H9 (cell line): ENCODE measurements around the gene AHDC1. TPM values are rescaled to one million over a fixed set of nuclear protein-coding genes. Genes with fewer than 3 reads are reported as not detected.
A peak's percentile ranks its signal among the peaks of the same experiment; 100 is the strongest.

Experiments used
- DNase-seq: peaks from one replicate; pipeline ENCODE4 v3.0.0-alpha.2; 2017
- H2AFZ ChIP-seq: one replicate; pipeline ENCODE4 v1.6.1; 2013; ENCODE audit warnings: mild to moderate bottlenecking, low read length, control low read depth, moderate library complexity
- H2AK5ac ChIP-seq: 2 replicates; pipeline ENCODE4 v1.6.1; 2013; ENCODE audit warnings: low read length, control low read depth, mixed read lengths; ENCODE audit not compliant: insufficient read length
- H2BK120ac ChIP-seq: one replicate; pipeline ENCODE4 v1.6.1; 2013; ENCODE audit warnings: low read depth, mild to moderate bottlenecking, low read length, control low read depth, inconsistent platforms; ENCODE audit not compliant: poor library complexity, severe bottlenecking
- H2BK12ac ChIP-seq: 2 replicates; pipeline ENCODE4 v1.6.1; 2013; ENCODE audit warnings: low read length, control low read depth, mixed read lengths, low read depth; ENCODE audit not compliant: insufficient read length
- H2BK15ac ChIP-seq: 2 replicates; pipeline ENCODE4 v1.6.1; 2013; ENCODE audit warnings: low read depth, low read length, control low read depth
- H2BK20ac ChIP-seq: one replicate; pipeline ENCODE4 v1.6.1; 2013; ENCODE audit warnings: low read depth, mild to moderate bottlenecking, low read length, control low read depth, inconsistent platforms; ENCODE audit not compliant: poor library complexity, severe bottlenecking
- H2BK5ac ChIP-seq: 2 replicates; pipeline ENCODE4 v1.6.1; 2013; ENCODE audit warnings: low read length, control low read depth, mixed read lengths; ENCODE audit not compliant: insufficient read length
- H3K14ac ChIP-seq: 2 replicates; pipeline ENCODE4 v1.6.1; 2013; ENCODE audit warnings: low read length, control low read depth; ENCODE audit not compliant: insufficient read depth
- H3K18ac ChIP-seq: 2 replicates; pipeline ENCODE4 v1.6.1; 2013; ENCODE audit warnings: low read depth, mild to moderate bottlenecking, mixed read lengths, low read length, control low read depth; ENCODE audit not compliant: insufficient read length
- H3K23ac ChIP-seq: 2 replicates; pipeline ENCODE4 v1.6.1; 2013; ENCODE audit warnings: low read length, control low read depth, mixed read lengths, low read depth; ENCODE audit not compliant: insufficient read length
- H3K23me2 ChIP-seq: 2 replicates; pipeline ENCODE4 v1.6.1; 2013; ENCODE audit warnings: low read depth, mild to moderate bottlenecking, mixed read lengths, low read length, control low read depth; ENCODE audit not compliant: insufficient read length, poor library complexity, severe bottlenecking
- H3K27ac ChIP-seq: 2 replicates; pipeline ENCODE4 v1.5.1; 2013; ENCODE audit warnings: low read length, control low read depth, mixed read lengths, low read depth; ENCODE audit not compliant: insufficient read length
- H3K27me3 ChIP-seq: 2 replicates; pipeline ENCODE4 v1.6.1; 2013; ENCODE audit warnings: low read length, control low read depth, inconsistent platforms; ENCODE audit not compliant: insufficient read depth
- H3K4ac ChIP-seq: 2 replicates; pipeline ENCODE4 v1.6.1; 2013; ENCODE audit warnings: low read depth, mild to moderate bottlenecking, control low read depth, inconsistent platforms, low read length, moderate library complexity
- H3K4me1 ChIP-seq: 2 replicates; pipeline ENCODE4 v1.6.1; 2013; ENCODE audit warnings: low read length, control low read depth, inconsistent platforms; ENCODE audit not compliant: insufficient read depth
- H3K4me2 ChIP-seq: 2 replicates; pipeline ENCODE4 v1.6.1; 2013; ENCODE audit warnings: low read length, control low read depth, mixed read lengths; ENCODE audit not compliant: insufficient read length, insufficient read depth
- H3K56ac ChIP-seq: 2 replicates; pipeline ENCODE4 v1.6.1; 2013; ENCODE audit warnings: low read depth, mild to moderate bottlenecking, mixed read lengths, low read length, control low read depth; ENCODE audit not compliant: insufficient read length
- H3K79me1 ChIP-seq: 2 replicates; pipeline ENCODE4 v1.6.1; 2013; ENCODE audit warnings: low read depth, mild to moderate bottlenecking, moderate library complexity, low read length, control low read depth, inconsistent platforms; ENCODE audit not compliant: insufficient read depth, poor library complexity, severe bottlenecking
- H3K79me2 ChIP-seq: 2 replicates; pipeline ENCODE4 v1.6.1; 2013; ENCODE audit warnings: low read length, control low read depth, inconsistent platforms; ENCODE audit not compliant: insufficient read depth
- H3K9ac ChIP-seq: 2 replicates; pipeline ENCODE4 v1.6.1; 2013; ENCODE audit warnings: low read length, control low read depth, mixed read lengths; ENCODE audit not compliant: insufficient read length; ENCODE audit errors: extremely low read depth
- H3K9me3 ChIP-seq: one replicate; pipeline ENCODE4 v1.6.1; 2013; ENCODE audit warnings: low read depth, low read length, inconsistent platforms; ENCODE audit not compliant: control insufficient read depth
- H3T11ph ChIP-seq: one replicate; pipeline ENCODE4 v1.6.1; 2013; ENCODE audit warnings: mild to moderate bottlenecking, low read length, control low read depth, inconsistent platforms
- H4K20me1 ChIP-seq: one replicate; pipeline ENCODE4 v1.6.1; 2013; ENCODE audit not compliant: control insufficient read depth, insufficient read length, insufficient read depth
- H4K5ac ChIP-seq: 2 replicates; pipeline ENCODE4 v1.6.1; 2013; ENCODE audit warnings: low read depth, mild to moderate bottlenecking, mixed read lengths, low read length, control low read depth; ENCODE audit not compliant: insufficient read length
- H4K8ac ChIP-seq: replicated peaks from 2 replicates; pipeline ENCODE4 v1.6.1; 2013; ENCODE audit warnings: low read length, control low read depth, mixed read lengths, low read depth; ENCODE audit not compliant: insufficient read length
- H4K91ac ChIP-seq: 2 replicates; pipeline ENCODE4 v1.6.1; 2013; ENCODE audit warnings: low read depth, mild to moderate bottlenecking, moderate library complexity, mixed read lengths, low read length, control low read depth; ENCODE audit not compliant: insufficient read length
- H3K27ac Mint-ChIP-seq, 3 experiments: 2 replicates in 2 of 3; 3 replicates in 1 of 3; pipeline ENCODE4 v1.8.0; 2020 to 2021; ENCODE audit warnings: mixed read lengths in 3 of 3, mild to moderate bottlenecking in 1 of 3, moderate library complexity in 1 of 3
- H3K27me3 Mint-ChIP-seq: 2 replicates; pipeline ENCODE4 v1.8.0; 2021; ENCODE audit warnings: low read depth, mild to moderate bottlenecking, moderate library complexity, mixed read lengths
- H3K36me3 Mint-ChIP-seq, 3 experiments: 2 replicates in 2 of 3; 3 replicates in 1 of 3; pipeline ENCODE4 v1.8.0; 2020 to 2021; ENCODE audit warnings: low read depth in 3 of 3, mixed read lengths in 3 of 3; ENCODE audit not compliant: insufficient read depth in 1 of 3
- H3K4me1 Mint-ChIP-seq, 2 experiments: 2 replicates each; pipeline ENCODE4 v1.8.0; 2020; ENCODE audit warnings: mixed read lengths in 2 of 2
- H3K4me3 Mint-ChIP-seq, 2 experiments: 2 replicates in 1 of 2; 3 replicates in 1 of 2; pipeline ENCODE4 v1.8.0; 2020 to 2021; ENCODE audit warnings: mild to moderate bottlenecking in 2 of 2, mixed read lengths in 2 of 2, moderate library complexity in 1 of 2
- H3K9me3 Mint-ChIP-seq, 2 experiments: 2 replicates in 1 of 2; 3 replicates in 1 of 2; pipeline ENCODE4 v1.8.0; 2020; ENCODE audit warnings: mild to moderate bottlenecking in 2 of 2, mixed read lengths in 2 of 2, moderate library complexity in 1 of 2
- WGBS: extraction: QIAGEN DNeasy Blood & Tissue Kit; methylation state at CpG from one replicate; pipeline ENCODE4 v1.1.7; 2013; ENCODE audit warnings: missing lambda C conversion rate, low lambda C conversion rate, mixed read lengths; ENCODE audit not compliant: insufficient read length; ENCODE audit errors: extremely low coverage; 5-methylcytosine and 5-hydroxymethylcytosine counted together
- total RNA-seq: library from RNA; stranded (reverse); gene quantifications from 2 replicates; pipeline ENCODE4 v1.2.1, GENCODE V29; 2021
- TF ChIP-seq, protein P1 (sequence below): fragments of 200-600 bp; sonication (generic); conservative IDR thresholded peaks from 3 replicates; pipeline ENCODE4 v1.8.0; 2021; ENCODE audit warnings: antibody characterized with exemption, mild to moderate bottlenecking

Gene AHDC1
- total RNA-seq, 1 experiment from 2014 or later: 29.4 TPM

DNA sequence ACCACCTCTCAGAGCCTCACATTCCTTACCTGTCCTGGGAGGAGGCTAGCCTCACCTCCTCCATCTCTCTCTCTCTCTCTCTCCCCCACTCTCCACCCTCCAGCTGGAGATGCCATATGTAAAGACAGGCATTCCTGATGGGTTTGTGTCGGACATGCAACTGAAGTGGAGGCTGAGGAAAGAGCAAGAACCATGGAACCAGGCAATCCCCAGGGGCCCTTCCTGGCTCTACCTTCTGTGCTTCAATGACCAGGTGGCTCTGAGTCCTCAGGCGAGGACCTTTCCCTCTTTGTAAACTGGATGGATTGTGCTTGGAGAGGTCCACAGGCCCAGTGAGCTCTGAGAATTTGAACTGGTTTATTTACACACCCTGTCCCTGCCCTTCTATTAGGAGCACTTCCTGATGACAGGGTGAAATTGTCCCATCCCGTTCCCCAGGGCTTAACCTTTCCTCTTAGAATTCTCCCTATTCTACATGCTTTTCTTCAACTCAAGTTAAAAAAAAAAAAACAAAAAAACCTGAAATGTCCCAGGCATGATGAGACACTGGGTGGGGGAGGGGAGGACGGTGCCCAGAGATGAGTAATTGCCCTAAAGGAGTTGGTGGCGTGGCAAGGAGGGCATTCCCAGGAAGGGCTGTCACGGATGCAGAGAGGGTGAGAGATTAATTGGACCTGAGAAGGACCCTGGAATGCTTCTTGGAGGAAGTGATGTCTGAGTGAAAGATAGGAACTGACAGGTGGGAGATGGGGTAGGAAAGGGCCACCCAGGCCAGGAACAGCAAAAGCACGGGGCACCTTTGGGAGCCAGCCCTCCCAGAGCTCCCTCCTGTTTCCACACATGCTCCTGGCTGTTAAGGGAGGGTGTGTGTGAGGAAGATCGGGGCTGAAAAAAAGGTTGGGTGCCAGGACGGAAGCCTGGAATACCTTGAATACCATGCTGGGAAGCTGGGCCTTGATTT is 63.8 kb downstream of the AHDC1 start:
- Histone ChIP-seq H3K56ac (no peak overlapping the region), H3K79me1 (no peaks in the 10 kb centered on the region), H3K79me2 (no peaks in the 10 kb centered on the region), H2BK5ac (no peak overlapping the region), H2BK120ac (no peak overlapping the region), H4K8ac (no peak overlapping the region), H2AFZ (no peak overlapping the region), H2BK15ac (no peak overlapping the region), H3K9ac (no peak overlapping the region), H3K14ac (no peak overlapping the region), H4K91ac (no peak overlapping the region), H3K23ac (no peak overlapping the region), H3K4me2 (no peak overlapping the region), H2BK20ac (no peak overlapping the region), H2AK5ac (no peak overlapping the region), H3K18ac (no peak overlapping the region), H3K4ac (no peak overlapping the region), H3K9me3 (no peaks in the 10 kb centered on the region), H3K23me2 (no peaks in the 10 kb centered on the region), H3T11ph (no peak overlapping the region), H4K20me1 (no peaks in the 10 kb centered on the region), H2BK12ac (no peak overlapping the region), H3K4me1 (peaks cover 11% of the 10 kb centered on the region; the same call in 1 of the 2 replicates), H3K27me3 (no peaks in the 10 kb centered on the region), H3K27ac (no peak overlapping the region), H4K5ac (no peak overlapping the region)
- H3K4me3 Mint-ChIP-seq: no peak overlapping the region; a peak in 1 of 5 replicates
- no peaks in the 10 kb centered on the region for H3K9me3 Mint-ChIP-seq
- no CpG with 5 or more reads among the region's 9 CpGs for WGBS
- DNase-seq: no peak
- TF ChIP-seq, protein P1, sequence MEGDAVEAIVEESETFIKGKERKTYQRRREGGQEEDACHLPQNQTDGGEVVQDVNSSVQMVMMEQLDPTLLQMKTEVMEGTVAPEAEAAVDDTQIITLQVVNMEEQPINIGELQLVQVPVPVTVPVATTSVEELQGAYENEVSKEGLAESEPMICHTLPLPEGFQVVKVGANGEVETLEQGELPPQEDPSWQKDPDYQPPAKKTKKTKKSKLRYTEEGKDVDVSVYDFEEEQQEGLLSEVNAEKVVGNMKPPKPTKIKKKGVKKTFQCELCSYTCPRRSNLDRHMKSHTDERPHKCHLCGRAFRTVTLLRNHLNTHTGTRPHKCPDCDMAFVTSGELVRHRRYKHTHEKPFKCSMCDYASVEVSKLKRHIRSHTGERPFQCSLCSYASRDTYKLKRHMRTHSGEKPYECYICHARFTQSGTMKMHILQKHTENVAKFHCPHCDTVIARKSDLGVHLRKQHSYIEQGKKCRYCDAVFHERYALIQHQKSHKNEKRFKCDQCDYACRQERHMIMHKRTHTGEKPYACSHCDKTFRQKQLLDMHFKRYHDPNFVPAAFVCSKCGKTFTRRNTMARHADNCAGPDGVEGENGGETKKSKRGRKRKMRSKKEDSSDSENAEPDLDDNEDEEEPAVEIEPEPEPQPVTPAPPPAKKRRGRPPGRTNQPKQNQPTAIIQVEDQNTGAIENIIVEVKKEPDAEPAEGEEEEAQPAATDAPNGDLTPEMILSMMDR: no peak
- H3K4me1 Mint-ChIP-seq: peaks cover 55% of the 10 kb centered on the region in 2 experiments
- H3K27ac Mint-ChIP-seq: peak overlapping the region; percentile 35 to 86 (median 80); a peak in 4 of 7 replicates
- H3K36me3 Mint-ChIP-seq: peaks cover 3 to 23% (median 15%) of the 10 kb centered on the region in 3 experiments; a peak in 6 of 7 replicates
- H3K27me3 Mint-ChIP-seq: no peaks in the 10 kb centered on the region; the same call in 1 of the 2 replicates
